HEK293 (cell line): ENCODE results near the gene AFP.

Source experiments
- CTCF ChIA-PET: fragments of 350-600 bp; formaldehyde crosslinking; extraction: SDS; loops from one replicate; lab custom pipeline; 2021; ENCODE audit warnings: antibody characterized with exemption; lab: Yijun Ruan, JAX
- POLR2A ChIA-PET: fragments of 300-600 bp; formaldehyde crosslinking; extraction: SDS; loops from one replicate; lab custom pipeline; 2020; ENCODE audit warnings: antibody characterized with exemption, inconsistent platforms; lab: Yijun Ruan, JAX
- H3K27ac ChIP-seq: fragments of 200-500 bp; sonication (Bioruptor generic); 2 replicates; pipeline ENCODE4 v1.5.1; 2014; ENCODE audit warnings: low read depth, low read length, control low read depth, inconsistent platforms; ENCODE audit errors: extremely low read depth
- H3K36me3 ChIP-seq, 2 experiments: fragments of 200-500 bp in 1 of 2; sonication (Bioruptor generic) in 1 of 2; 1 replicate in 1 of 2; 2 replicates in 1 of 2; pipeline ENCODE4 v1.5.1; 2014 to 2017; ENCODE audit warnings: inconsistent platforms in 2 of 2, low read length in 2 of 2; ENCODE audit not compliant: control insufficient read depth in 2 of 2, insufficient read depth in 1 of 2
- H3K4me1 ChIP-seq: fragments of 200-500 bp; sonication (Bioruptor generic); 2 replicates; pipeline ENCODE4 v1.5.1; 2014; ENCODE audit warnings: mild to moderate bottlenecking, low read length, inconsistent platforms; ENCODE audit not compliant: control insufficient read depth, insufficient read depth
- H3K4me3 ChIP-seq: 2 replicates; pipeline ENCODE4 v1.5.1; 2011; ENCODE audit warnings: low read depth, mild to moderate bottlenecking, control low read depth, low read length, moderate library complexity
- H3K9me3 ChIP-seq: fragments of 200-500 bp; sonication (Bioruptor generic); 2 replicates; pipeline ENCODE4 v1.5.1; 2014; ENCODE audit warnings: low read depth, low read length, inconsistent platforms; ENCODE audit not compliant: control insufficient read depth, insufficient read depth
- PRDM10 ChIP-seq: fragments of 450-650 bp; formaldehyde crosslinking; IDR thresholded peaks from 2 replicates; pipeline ENCODE4 v1.5.1; 2016; ENCODE audit warnings: missing biosample characterization, missing genetic modification characterization
- ZIC2 ChIP-seq: fragments of 450-650 bp; formaldehyde crosslinking; IDR thresholded peaks from 2 replicates; pipeline ENCODE4 v1.5.1; 2016; ENCODE audit warnings: missing biosample characterization, missing genetic modification characterization
- ZNF140 ChIP-seq: fragments of 450-650 bp; formaldehyde crosslinking; IDR thresholded peaks from 2 replicates; pipeline ENCODE4 v1.5.1; 2016; ENCODE audit warnings: missing biosample characterization, missing genetic modification characterization
- ZNF335 ChIP-seq: fragments of 450-650 bp; formaldehyde crosslinking; conservative IDR thresholded peaks from 2 replicates; pipeline ENCODE4 v1.5.1; 2016; ENCODE audit warnings: missing biosample characterization, missing genetic modification characterization
- ZNF341 ChIP-seq: fragments of 450-650 bp; formaldehyde crosslinking; IDR thresholded peaks from 2 replicates; pipeline ENCODE4; 2016; ENCODE audit warnings: low read depth, missing biosample characterization, missing genetic modification characterization
- ZNF366 ChIP-seq: fragments of 450-650 bp; formaldehyde crosslinking; conservative IDR thresholded peaks from 2 replicates; pipeline ENCODE4 v1.5.1; 2016; ENCODE audit warnings: missing biosample characterization, missing genetic modification characterization
- ZNF423 ChIP-seq: fragments of 450-650 bp; formaldehyde crosslinking; IDR thresholded peaks from 2 replicates; pipeline ENCODE4 v1.5.1; 2016; ENCODE audit warnings: missing biosample characterization, missing genetic modification characterization
- ZNF530 ChIP-seq: fragments of 450-650 bp; formaldehyde crosslinking; IDR thresholded peaks from 2 replicates; pipeline ENCODE4 v1.5.1; 2016; ENCODE audit warnings: low read depth, missing biosample characterization, missing genetic modification characterization
- ZNF600 ChIP-seq: fragments of 450-650 bp; formaldehyde crosslinking; IDR thresholded peaks from 2 replicates; pipeline ENCODE4 v1.5.1; 2016; ENCODE audit warnings: missing biosample characterization, missing genetic modification characterization
- ZNF626 ChIP-seq: fragments of 450-650 bp; sonication (Bioruptor Pico); formaldehyde crosslinking; IDR thresholded peaks from 2 replicates; pipeline ENCODE4 v1.5.1; 2018; ENCODE audit warnings: missing biosample characterization, missing genetic modification characterization, inconsistent platforms
- ZNF629 ChIP-seq: fragments of 450-650 bp; formaldehyde crosslinking; IDR thresholded peaks from 2 replicates; pipeline ENCODE4 v1.5.1; 2017; ENCODE audit warnings: missing biosample characterization, missing genetic modification characterization
- ZNF639 ChIP-seq: fragments of 450-650 bp; formaldehyde crosslinking; IDR thresholded peaks from 2 replicates; pipeline ENCODE4 v1.5.1; 2016; ENCODE audit warnings: missing biosample characterization, missing genetic modification characterization
- ZNF664 ChIP-seq: fragments of 450-650 bp; formaldehyde crosslinking; IDR thresholded peaks from 2 replicates; pipeline ENCODE4 v1.5.1; 2016; ENCODE audit warnings: missing biosample characterization, missing genetic modification characterization
- ZNF701 ChIP-seq: fragments of 450-650 bp; formaldehyde crosslinking; IDR thresholded peaks from 2 replicates; pipeline ENCODE4 v1.5.1; 2016; ENCODE audit warnings: missing biosample characterization, missing genetic modification characterization
- ZNF747 ChIP-seq: fragments of 450-650 bp; formaldehyde crosslinking; IDR thresholded peaks from 2 replicates; pipeline ENCODE4 v1.5.1; 2016; ENCODE audit warnings: missing biosample characterization, missing genetic modification characterization
- ZSCAN4 ChIP-seq: fragments of 450-650 bp; formaldehyde crosslinking; IDR thresholded peaks from 2 replicates; pipeline ENCODE4 v1.5.1; 2017; ENCODE audit warnings: missing biosample characterization, missing genetic modification characterization
- ZXDB ChIP-seq: fragments of 450-650 bp; formaldehyde crosslinking; IDR thresholded peaks from 2 replicates; pipeline ENCODE4 v1.5.1; 2016; ENCODE audit warnings: missing biosample characterization, missing genetic modification characterization
- TF ChIP-seq, protein P1 (sequence below): fragments of 450-650 bp; formaldehyde crosslinking; IDR thresholded peaks from 2 replicates; pipeline ENCODE4 v1.5.1; 2016; ENCODE audit warnings: missing biosample characterization, missing genetic modification characterization

Gene AFP

DNA sequence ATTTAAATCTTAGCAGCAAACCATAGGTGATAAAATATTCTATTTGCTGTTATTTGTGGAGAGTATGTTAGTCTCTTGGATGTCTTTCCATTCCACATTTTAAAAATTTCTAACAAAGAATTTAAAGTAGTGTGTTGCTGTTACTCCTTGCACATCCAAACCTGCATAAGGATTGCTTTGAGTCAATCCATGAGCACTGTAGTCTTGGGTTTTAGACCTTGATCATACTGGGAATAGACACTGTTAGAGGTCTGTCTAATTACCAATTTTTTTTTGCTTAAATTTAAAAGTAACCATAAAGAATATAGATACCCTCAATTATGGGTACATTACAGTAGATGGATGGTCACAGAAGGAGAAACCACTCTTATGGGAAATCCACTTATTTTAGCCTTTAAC is 1.5 kb downstream of the AFP start:
- CTCF ChIA-PET: interaction anchor here (0.6 to 2.5 kb wide), 4 partner anchors 9 to 508 kb away, joined by 3 to 12 read pairs (median 5); no protein-coding TSS in a partner anchor

More for the DNA sequence above, 1.5 kb downstream of the AFP start:
- Histone ChIP-seq H3K9me3 (no peaks in the 10 kb centered on the region), H3K36me3 (no peaks in the 10 kb centered on the region)
- TF ChIP-seq ZNF629 (tag by site-specific recombination): no peak
- no peak for TF ChIP-seq ZNF701
- no peak for TF ChIP-seq ZNF639
- TF ChIP-seq ZXDB (tag by site-specific recombination): no peak
- no peak for TF ChIP-seq ZNF423 (tag by site-specific recombination)
- no peak for TF ChIP-seq ZNF747 (tag by site-specific recombination)
- TF ChIP-seq ZNF366: no peak
- TF ChIP-seq ZIC2 (tag by site-specific recombination): no peak
- TF ChIP-seq, protein P1, sequence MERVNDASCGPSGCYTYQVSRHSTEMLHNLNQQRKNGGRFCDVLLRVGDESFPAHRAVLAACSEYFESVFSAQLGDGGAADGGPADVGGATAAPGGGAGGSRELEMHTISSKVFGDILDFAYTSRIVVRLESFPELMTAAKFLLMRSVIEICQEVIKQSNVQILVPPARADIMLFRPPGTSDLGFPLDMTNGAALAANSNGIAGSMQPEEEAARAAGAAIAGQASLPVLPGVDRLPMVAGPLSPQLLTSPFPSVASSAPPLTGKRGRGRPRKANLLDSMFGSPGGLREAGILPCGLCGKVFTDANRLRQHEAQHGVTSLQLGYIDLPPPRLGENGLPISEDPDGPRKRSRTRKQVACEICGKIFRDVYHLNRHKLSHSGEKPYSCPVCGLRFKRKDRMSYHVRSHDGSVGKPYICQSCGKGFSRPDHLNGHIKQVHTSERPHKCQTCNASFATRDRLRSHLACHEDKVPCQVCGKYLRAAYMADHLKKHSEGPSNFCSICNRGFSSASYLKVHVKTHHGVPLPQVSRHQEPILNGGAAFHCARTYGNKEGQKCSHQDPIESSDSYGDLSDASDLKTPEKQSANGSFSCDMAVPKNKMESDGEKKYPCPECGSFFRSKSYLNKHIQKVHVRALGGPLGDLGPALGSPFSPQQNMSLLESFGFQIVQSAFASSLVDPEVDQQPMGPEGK (tag by site-specific recombination): no peak
- no peak for TF ChIP-seq PRDM10 (tag by site-specific recombination)
- no peak for TF ChIP-seq ZNF335
- TF ChIP-seq ZNF530: no peak
- TF ChIP-seq ZNF600: no peak
- TF ChIP-seq ZNF626 (tag by site-specific recombination): no peak
- no peak for TF ChIP-seq ZNF140 (tag by site-specific recombination)
- TF ChIP-seq ZNF341 (tag by site-specific recombination): no peak
- no peak for TF ChIP-seq ZNF664 (tag by site-specific recombination)
- no peak for TF ChIP-seq ZSCAN4 (tag by site-specific recombination)
- TF ChIP-seq, all 188 proteins: peak for 0
- Histone ChIP-seq H3K27ac (no peak overlapping the region), H3K4me1 (no peaks in the 10 kb centered on the region), H3K4me3 (no peak overlapping the region)
- POLR2A ChIA-PET: no interaction called here
